Upper lobe of left lung (tissue), 6 donors: ENCODE measurements around the gene CDX1. TPM values are rescaled to one million over a fixed set of nuclear protein-coding genes. Genes with fewer than 3 reads are reported as not detected.
A peak's percentile ranks its signal among the peaks of the same experiment; 100 is the strongest.

Experiments used
- ATAC-seq, 2 donors: fragments of 200-7000 bp; cut with Tn5 transposase; one replicate each; pipeline ENCODE4 v1.9.1; 2022; ENCODE audit warnings: mild to moderate bottlenecking in 2 of 2, moderate library complexity in 2 of 2; ENCODE audit not compliant: low FRiP score in 2 of 2
- DNase-seq, 2 donors: peaks; one replicate each; pipeline ENCODE4 v3.0.0-alpha.2; 2019 to 2020
- H3K27ac ChIP-seq, 4 donors: fragments of 200-600 bp; sonication (generic); one replicate each; pipeline ENCODE4 v1.5.1; 2016 to 2019
- H3K27me3 ChIP-seq, 4 donors: fragments of 200-600 bp; sonication (generic); one replicate each; pipeline ENCODE4 v1.5.1; 2017 to 2019
- H3K36me3 ChIP-seq, 4 donors: fragments of 200-600 bp; sonication (generic); one replicate each; pipeline ENCODE4 v1.5.1; 2016 to 2019
- H3K4me1 ChIP-seq, 4 donors: fragments of 200-600 bp; sonication (generic); one replicate each; pipeline ENCODE4 v1.5.1; 2018 to 2019
- H3K4me3 ChIP-seq, 4 donors: fragments of 200-600 bp; sonication (generic); one replicate each; pipeline ENCODE4 v1.5.1; 2017 to 2019; ENCODE audit warnings: mild to moderate bottlenecking in 2 of 4, moderate library complexity in 1 of 4
- H3K9me3 ChIP-seq, 4 donors: fragments of 200-600 bp; sonication (generic); one replicate each; pipeline ENCODE4 v1.5.1; 2018 to 2019
- CTCF ChIP-seq, 6 experiments: fragments of 450-650 bp in 4 of 6; fragments of 200-600 bp in 2 of 6; sonication (generic) in 2 of 6; IDR thresholded peaks; one replicate each; pipeline ENCODE4 v1.5.1; 2016 to 2019; ENCODE audit warnings: antibody characterized with exemption in 6 of 6
- EP300 ChIP-seq, 4 donors: sonication (generic); formaldehyde crosslinking; IDR thresholded peaks; one replicate each; pipeline ENCODE4 v1.5.1; 2017; ENCODE audit warnings: antibody characterized with exemption in 4 of 4, control low read depth in 2 of 4
- POLR2A ChIP-seq, 4 donors: fragments of 450-650 bp; IDR thresholded peaks; one replicate each; pipeline ENCODE4 v1.5.1; 2016 to 2017; ENCODE audit warnings: antibody characterized with exemption in 4 of 4, mild to moderate bottlenecking in 2 of 4
- POLR2AphosphoS5 ChIP-seq, 2 donors: sonication (generic); formaldehyde crosslinking; IDR thresholded peaks; one replicate each; pipeline ENCODE4 v1.5.1; 2017; ENCODE audit warnings: antibody characterized with exemption in 2 of 2
- WGBS, 2 donors: methylation state at CpG; one replicate each; pipeline ENCODE4 v1.1.5; 2017 to 2018; 5-methylcytosine and 5-hydroxymethylcytosine counted together
- total RNA-seq, 6 donors: library from RNA; depleted of rRNA in 4 of 6; stranded (reverse); fragments of >200 nt in 4 of 6; gene quantifications; one replicate each; pipeline versions ENCODE4 v1.1.0 to v1.2.1, GENCODE V29; 2016 to 2021
- donor health status: DM: no; HTN: no; CAD: no; lungs with moderate emphysema.
- donor health status: DM: no; HTN: yes; CAD: no; lungs with severe emphysema.

CDX1 gene
- total RNA-seq, 6 donors from 2014 or later: 0.17 to 0.30 TPM; not detected in 4

- H3K9me3 ChIP-seq: no peaks in the 10 kb centered on the region
- peaks cover 0 to 17% (median 7%) of the 10 kb centered on the region in 4 donors for H3K27me3 ChIP-seq
- H3K36me3 ChIP-seq: no peaks in the 10 kb centered on the region
- DNase-seq: no peak
- peak in 1 of 2 donors; percentile 18 for ATAC-seq
- peak overlapping the region in 1 of 4 donors; percentile 54 for H3K27ac ChIP-seq
- H3K4me1 ChIP-seq: peaks cover 0 to 16% (median 2%) of the 10 kb centered on the region in 4 donors
- no peak for TF ChIP-seq EP300 (IDR thresholded peaks at IDR 0.05)
- TF ChIP-seq POLR2AphosphoS5 (IDR thresholded peaks at IDR 0.05): no peak
- TF ChIP-seq POLR2A (IDR thresholded peaks at IDR 0.05): no peak
- no peak for TF ChIP-seq CTCF (IDR thresholded peaks at IDR 0.05)
- no peak overlapping the region for H3K4me3 ChIP-seq
- 67 to 69% methylated on average over 6 of the region's 6 CpGs for WGBS, 2 donors
Measured at GRCh38 chr5:150164211-150164980, 2.2 kb upstream of the CDX1 start.

DNA sequence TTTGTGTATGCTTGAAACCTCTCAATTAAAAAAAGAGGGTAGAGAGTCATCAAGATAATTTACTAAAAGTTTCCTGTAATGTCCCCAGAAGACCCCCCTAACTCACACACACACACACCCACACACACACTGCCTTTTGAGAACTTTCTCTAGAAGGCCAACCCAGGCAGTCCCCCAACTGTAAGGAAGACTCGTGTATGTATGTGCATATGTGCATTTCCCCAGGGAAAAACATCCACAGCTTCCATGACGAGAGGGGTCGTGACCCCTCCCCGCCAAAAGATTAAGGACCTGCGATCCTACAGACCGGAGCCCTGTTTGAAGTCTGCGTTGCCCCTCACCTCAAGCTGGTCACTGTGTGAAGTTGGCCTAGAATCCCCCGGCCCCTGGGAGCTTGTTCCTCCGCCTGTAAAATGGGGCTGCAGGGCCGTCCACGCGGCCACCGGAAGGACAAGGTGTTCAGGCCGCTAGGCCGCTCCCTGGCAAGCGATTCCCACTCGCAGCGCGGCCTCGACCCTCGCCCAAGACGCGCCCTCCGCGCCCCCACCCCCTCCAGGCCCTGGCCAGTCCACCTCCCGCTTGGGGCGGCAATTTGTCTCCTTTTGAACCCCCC is 435 bp upstream of the CDX1 start:
- no peak overlapping the region for H3K27ac ChIP-seq
- ATAC-seq (no peak), DNase-seq (no peak)
- no peaks in the 10 kb centered on the region for H3K36me3 ChIP-seq
- peaks cover 0 to 17% (median 7%) of the 10 kb centered on the region in 4 donors for H3K27me3 ChIP-seq
- H3K9me3 ChIP-seq: no peaks in the 10 kb centered on the region
- TF ChIP-seq EP300 (IDR thresholded peaks at IDR 0.05): no peak
- no peak for TF ChIP-seq POLR2AphosphoS5 (IDR thresholded peaks at IDR 0.05)
- TF ChIP-seq CTCF (IDR thresholded peaks at IDR 0.05): no peak
- TF ChIP-seq POLR2A (IDR thresholded peaks at IDR 0.05): no peak
- WGBS, 2 donors: 80 to 92% methylated on average over 7 to 20 of the region's 27 CpGs
- H3K4me1 ChIP-seq: peaks cover 0 to 16% (median 2%) of the 10 kb centered on the region in 4 donors
- no peak overlapping the region for H3K4me3 ChIP-seq

- DNase-seq: no peak
- Histone ChIP-seq H3K27ac (no peak overlapping the region), H3K4me1 (peaks cover 0 to 16% (median 2%) of the 10 kb centered on the region in 4 donors), H3K36me3 (no peaks in the 10 kb centered on the region), H3K9me3 (no peaks in the 10 kb centered on the region), H3K4me3 (peak overlapping the region in 1 of 4 donors; percentile 27), H3K27me3 (peaks cover 0 to 17% (median 7%) of the 10 kb centered on the region in 4 donors)
- no peak for ATAC-seq
- 77 to 78% methylated on average over 10 to 15 of the region's 15 CpGs for WGBS, 2 donors
- TF ChIP-seq POLR2A (IDR thresholded peaks at IDR 0.05): no peak
- no peak for TF ChIP-seq CTCF (IDR thresholded peaks at IDR 0.05)
- TF ChIP-seq EP300 (IDR thresholded peaks at IDR 0.05): no peak
- no peak for TF ChIP-seq POLR2AphosphoS5 (IDR thresholded peaks at IDR 0.05)
Measured at GRCh38 chr5:150167512-150167850, 903 bp downstream of the CDX1 start.

DNA sequence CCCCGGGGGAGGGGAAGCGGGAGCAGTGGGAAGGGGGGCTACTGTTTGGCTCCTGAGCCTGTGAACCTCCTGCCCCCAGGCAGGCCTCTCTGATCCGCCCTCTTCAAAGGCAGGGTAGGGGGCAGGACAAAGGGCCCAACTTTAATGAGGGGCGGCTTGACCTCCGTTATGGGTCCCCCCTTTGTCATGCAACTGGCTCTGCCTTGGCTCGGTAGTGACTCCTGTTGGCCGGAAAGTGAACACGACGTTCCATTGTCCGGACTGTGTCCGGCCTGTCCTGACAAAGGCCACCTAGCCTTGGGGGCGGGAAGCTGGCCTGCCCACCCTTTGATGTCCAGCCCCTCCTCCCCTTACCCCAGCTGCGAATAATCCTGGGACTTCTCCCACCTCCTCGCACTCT is 1.3 kb downstream of the CDX1 start:
- Histone ChIP-seq H3K9me3 (no peaks in the 10 kb centered on the region), H3K4me3 (no peak overlapping the region), H3K27me3 (peaks cover 0 to 17% (median 7%) of the 10 kb centered on the region in 4 donors), H3K4me1 (peaks cover 0 to 16% (median 2%) of the 10 kb centered on the region in 4 donors), H3K27ac (no peak overlapping the region), H3K36me3 (no peaks in the 10 kb centered on the region)
- 87 to 90% methylated on average over 13 to 14 of the region's 14 CpGs for WGBS, 2 donors
- ATAC-seq: no peak
- DNase-seq: no peak
- TF ChIP-seq POLR2AphosphoS5 (IDR thresholded peaks at IDR 0.05) (no peak), POLR2A (IDR thresholded peaks at IDR 0.05) (no peak), EP300 (IDR thresholded peaks at IDR 0.05) (no peak), CTCF (IDR thresholded peaks at IDR 0.05) (no peak)
